UCSD-AML1 (cell line): ENCODE results near the gene MRPL27.

Experiments used
- DNase-seq: peaks from one replicate; lab custom pipeline; 2025; ENCODE audit not compliant: unreplicated experiment; lab: John Stamatoyannopoulos, UW

Gene MRPL27

DNA sequence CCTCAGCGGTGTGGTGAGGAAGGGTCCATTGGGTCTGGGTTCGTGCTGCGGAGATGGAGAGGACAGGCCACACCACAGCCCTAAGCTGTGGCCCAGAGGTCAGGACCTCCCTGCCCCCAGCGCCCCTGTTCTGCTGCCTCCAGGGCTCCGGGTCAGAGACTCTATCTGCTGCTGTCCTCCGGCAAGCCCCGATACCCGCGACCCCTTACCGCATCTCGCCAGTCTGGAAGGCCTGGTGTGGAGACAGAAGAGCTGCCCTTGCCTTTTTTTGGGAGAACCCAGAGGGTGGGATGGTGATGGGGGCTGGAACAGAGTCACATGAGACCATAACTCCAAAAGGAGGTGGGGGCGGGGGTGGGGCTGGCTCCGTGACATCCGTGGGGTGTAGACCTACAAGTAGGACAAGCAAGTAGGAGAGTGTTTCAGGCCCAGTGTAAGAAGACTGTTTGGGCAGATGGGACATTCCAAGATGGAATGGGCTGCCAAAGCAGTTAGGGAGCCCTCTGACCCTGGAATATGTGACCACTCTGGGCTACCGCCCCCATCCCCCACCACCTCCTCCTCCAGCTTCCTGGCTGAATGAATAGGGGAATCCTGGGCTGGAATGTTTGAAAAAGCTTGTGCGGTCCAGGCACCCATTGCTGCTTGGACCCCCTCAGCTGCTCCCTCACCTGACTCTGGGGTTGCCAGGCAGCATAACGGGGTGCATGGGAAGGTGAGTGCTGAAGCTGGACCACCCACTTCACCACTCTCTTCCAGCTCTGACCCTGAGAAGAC is 25.7 kb downstream of the MRPL27 start:
- no peak for DNase-seq

DNA sequence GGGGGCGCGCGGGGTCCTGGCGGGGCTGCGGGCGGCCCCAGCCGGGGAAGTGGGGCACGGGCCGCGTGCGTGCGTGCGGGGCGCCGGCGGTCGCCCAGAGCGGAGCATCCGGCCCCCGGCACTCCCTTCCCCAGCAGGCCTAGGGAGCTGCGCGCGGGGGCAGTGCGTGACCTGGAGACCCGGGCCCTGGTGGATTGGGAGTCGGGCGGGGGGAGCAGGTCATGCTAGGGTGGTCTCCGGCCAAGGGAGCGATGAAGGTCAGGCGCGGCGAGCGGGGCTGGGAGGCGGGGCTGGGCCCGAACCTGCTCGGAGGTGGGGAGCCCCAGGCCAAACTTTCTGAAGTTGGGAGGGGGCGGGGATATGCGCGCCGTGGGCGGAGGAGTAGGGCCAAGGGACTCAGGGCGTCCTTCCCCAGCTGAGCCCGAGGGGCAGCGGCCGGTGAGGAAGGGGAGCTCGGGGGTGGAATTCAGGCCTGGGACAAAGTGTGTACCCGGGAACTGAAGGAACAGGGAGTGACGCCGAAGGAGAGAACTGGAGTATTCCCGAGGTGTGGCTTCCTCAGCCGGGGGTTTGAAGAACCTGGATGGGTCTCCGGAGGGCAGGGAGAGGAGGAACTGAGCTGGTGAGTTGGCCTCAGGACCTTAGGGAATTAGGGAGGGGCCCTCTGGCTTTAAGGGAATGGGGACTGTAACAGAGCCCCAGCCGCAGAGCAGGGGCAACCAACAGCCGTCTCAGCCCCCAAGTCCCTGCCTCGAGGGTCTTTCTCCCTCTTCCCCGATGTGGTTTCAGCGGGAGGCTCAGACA is 26.5 kb downstream of the MRPL27 start:
- DNase-seq, result peak; percentile 64

DNA sequence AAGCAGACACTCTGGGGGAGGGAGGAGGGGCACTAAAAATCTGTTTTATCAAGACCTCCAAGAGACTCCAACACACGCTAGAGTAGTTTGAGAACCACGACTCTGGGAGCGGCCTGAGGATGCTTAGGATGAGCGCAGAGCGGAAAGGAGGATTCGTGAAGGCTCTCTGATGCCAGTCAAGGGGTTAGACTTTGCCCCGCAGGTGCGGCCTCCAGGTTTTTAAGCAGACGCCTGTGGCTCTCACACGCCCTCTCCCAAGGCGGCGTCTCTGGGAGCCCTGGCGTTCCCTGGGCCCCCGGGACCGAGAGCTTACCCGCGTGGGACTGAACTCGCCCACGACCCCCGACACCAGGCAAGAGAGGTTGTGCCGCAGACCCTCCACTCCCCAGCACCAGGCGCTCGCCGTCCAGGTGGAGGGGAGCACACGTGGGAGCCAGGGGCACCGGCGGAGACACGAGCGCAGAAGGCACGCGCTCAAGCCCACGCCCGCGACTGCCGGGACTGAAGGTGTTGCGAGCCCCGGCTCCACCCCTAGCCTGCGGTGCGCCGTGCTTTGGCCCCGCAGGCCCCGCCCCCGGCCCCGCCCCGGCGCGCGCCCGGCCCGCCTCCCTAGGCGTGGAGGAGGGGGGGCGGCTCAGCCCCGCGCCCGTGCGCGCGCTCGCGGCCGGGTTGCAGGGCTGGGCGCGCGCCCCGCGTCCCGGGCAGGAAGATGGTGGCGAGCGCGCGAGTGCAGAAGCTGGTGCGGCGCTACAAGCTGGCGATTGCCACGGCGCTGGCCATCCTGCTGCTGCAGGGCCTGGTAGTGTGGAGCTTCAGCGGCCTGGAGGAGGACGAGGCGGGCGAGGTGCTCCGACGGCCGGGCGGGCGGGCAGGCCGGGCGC is 27.3 kb downstream of the MRPL27 start, which contains the start of gene XYLT2:
XYLT2 (plus strand) TSS at position 695 of the 881 bp plus-strand sequence; CDS start at position 710, 15 bp downstream.
- DNase-seq, result peak; percentile 90

DNA sequence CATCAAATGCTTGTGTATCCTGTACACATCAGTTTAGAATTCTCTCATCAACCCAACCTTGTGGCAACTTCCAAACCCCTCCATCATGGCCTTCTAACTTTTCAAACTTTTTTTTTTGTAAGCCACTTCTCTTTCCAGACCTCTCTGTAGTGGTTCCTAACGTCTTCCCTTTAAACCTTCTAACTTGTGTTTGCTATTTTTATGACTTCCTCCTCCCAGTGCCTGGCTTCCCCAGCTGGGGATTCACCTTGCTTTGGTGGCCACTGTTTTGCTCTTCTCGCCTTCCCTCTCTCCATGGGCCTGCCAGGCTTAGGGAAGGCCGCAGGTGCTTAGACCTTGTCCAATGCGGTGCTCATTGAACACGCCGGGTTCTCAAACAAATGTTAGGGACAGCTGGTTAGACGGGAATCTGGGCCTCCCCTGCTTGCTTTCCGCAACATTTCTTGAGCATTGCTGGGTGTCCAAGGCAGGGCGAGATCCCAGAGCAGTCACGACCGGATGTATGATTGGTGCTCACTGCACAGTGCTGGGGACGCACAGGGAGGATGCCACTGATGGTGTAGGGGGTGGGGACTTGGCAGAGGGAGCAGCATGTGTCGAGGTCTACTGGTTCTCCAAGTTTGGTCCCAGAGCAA is 28.1 kb downstream of the MRPL27 start:
- DNase-seq, result peak; percentile 70

DNA sequence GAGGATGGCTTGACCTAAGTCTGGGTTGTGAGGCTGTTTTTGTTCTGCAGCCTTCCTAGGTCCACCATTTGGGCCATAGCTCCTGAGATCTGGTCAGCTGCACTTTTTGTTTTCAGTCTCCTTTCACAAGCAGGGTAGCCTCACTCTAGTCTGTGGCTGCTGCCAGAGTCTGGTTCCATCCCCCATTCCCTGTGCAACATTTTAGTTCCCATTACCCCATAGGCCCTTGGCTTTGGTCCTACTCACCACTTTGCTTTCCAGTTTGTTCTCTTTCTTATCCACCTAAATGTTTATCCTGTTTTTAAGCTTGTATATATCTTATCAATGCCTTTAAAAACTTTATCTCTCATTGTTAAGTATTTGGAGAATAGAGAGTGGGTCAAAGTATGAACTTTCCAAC is 33.6 kb downstream of the MRPL27 start:
- no peak for DNase-seq

DNA sequence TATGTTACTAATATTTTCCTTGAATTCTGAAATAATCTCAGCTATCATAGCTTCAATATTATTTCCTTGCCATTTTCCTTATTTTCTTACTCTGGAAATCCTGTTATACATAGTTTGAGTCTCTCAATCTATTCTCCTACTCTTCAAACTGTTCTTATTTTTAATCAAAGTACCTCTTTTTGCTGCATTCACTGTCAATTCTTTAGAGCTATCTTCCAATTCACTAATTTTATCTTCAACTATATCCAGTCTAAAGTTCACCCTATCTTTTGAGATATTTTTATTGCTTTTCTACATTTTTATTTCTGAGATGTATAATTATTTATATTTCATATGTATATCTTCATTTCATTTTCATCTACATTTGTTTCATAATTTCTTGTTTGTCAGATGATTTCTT is 34.3 kb downstream of the MRPL27 start:
- no peak for DNase-seq

DNA sequence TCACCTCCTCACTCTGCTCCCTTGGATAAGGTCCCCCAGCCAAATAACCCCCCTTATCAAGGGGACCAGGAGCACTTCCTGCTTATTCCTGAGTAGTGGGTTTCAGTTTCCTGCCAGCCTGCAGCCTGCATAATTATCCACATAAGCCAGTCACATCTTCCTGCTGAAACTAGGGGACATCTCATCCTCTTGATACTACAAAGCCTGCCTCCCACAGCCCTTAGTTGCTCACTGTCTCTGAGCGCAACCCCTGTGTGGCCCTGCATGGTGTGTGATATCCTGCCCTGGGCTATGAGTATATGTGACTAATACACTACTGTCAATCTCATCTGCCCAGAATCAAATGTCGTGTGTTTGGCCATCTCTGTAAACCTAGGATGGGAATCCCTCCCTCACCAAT is 35.0 kb downstream of the MRPL27 start:
- DNase-seq, result peak; percentile 45

DNA sequence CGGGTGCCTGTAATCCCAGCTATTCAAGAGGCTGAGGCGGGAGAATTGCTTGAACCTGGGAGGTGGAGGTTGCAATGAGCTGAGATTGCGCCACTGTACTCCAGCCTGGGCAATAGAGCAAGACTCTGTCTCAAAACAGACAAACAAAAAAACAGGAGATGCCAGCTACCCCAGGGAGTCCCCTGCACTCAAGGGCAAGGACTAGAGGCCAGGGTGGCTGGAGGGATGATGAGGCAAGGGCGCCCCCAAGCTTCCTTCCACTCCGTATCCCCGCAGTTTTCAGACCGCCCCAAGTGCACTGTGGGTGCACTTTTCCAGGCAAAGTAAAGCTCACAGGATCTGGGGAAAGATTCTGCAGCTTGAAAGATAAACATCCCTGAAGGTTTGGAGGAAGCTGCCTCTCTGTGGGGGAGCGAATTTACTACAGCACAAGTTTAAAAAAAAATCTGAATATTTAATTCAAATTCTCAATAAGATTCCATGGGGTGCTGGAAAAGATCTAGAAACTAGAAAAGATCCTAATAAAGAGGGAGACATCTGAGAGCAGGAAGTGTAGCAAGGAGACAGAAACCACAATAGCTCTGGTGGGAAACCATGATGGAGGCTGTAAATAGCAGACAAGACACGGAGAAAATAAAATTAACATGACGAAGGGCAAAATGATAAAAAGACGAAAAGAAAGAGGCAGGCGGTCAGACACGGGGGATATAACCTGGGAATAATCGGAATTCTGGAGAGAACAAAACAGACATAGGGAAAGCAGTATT is 39.5 kb downstream of the MRPL27 start:
- peak; percentile 56 for DNase-seq

DNA sequence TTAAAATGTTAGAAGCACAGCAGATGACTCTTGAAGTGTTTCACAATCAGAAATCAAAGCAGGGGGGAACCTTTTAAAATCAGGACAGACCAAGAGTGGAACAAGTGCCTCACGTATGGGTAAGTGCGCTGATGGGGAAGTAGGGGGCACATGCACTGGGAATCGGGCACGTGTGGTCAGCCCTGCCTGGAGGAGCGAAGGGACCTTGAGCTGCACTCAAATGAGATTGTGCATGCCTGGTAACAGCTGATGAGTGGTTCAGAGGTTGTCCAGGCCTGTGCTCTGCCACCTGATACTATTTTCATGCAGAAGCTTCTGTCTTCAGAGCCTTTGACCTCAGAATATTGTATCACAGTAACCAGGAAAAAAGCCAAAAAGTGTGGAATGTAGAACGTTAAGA is 40.8 kb downstream of the MRPL27 start:
- no peak for DNase-seq

DNA sequence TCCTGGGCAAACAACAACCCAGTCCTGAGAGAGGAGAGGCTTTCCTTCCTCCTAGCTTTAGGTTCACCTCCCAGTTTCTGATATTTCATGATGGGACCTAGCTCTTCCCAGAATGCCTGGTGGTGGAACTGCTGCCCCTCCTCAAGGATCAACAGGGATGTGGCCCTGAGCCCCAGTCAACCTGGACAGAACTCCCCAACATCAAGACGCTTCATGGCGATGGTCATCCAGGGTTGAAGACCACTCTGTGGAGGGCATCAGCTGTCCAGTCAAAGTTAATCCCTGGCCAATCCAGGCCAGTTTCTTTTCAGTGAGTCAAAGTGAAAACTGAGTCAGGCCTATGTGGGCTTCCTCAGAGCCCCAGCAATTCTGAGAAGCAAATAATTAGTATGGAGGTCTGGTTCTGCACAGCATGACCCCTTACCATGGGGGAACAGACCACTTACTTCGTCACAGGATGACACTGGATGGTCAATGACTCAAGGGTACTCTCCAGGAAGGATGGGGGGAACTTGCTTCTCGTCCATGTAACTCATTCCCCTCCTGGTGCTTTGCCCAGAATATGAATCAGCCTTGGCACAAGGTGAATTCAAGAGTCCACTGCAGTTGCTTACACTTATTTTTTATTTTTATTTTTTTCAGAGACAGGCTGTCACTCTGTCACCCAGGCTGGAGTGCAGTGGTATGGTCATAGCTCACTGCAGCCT is 41.7 kb downstream of the MRPL27 start:
- DNase-seq, result no peak

DNA sequence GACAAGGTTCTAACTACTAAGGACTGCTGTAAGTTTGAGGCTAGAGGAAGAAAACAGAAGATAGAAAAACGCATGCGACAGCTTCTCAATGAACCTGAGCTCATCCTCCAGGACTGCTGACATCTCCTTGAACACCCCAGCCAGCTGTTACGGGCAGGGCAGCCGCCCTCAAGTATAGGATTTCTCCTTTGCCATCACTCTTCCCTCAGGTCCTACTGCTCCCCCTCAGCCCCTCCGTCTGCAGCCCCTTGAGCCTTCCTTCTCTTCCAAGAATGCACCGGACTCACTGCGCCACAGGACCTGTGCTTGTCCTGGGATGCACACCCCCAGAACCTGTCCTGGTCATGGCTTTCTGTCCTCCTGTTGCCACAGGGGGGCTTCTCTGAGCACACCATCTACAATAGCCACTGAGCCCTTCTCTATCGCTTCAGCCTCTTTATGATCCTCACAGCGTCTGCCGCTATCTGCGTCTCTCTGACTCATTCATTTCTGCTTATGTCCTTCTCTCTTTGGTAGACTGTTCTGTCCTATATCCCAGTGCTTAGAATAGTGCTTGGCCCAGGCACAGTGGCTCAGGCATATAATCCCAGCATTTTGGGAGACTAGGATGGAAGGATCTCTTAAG is 42.7 kb downstream of the MRPL27 start:
- no peak for DNase-seq

DNA sequence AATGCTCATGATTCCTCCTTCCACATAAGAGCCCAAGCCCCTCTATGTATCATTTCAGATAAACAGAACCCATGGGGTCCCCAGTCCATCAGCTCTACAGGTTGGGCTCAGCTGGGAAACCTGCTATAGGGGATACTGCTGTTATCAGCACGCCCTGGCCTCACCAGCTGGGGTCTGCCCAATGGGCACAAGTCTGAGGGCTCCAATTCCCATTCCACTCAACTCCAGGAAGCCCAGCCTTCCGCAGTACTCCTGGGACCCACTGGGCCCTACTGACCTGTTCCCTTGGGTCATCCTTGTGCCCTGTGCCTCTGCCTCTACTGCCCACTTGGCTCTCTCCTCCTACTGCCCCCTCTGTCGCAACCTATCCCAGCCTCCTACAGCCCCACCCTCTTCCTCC is 43.3 kb downstream of the MRPL27 start:
- DNase-seq, result no peak

DNA sequence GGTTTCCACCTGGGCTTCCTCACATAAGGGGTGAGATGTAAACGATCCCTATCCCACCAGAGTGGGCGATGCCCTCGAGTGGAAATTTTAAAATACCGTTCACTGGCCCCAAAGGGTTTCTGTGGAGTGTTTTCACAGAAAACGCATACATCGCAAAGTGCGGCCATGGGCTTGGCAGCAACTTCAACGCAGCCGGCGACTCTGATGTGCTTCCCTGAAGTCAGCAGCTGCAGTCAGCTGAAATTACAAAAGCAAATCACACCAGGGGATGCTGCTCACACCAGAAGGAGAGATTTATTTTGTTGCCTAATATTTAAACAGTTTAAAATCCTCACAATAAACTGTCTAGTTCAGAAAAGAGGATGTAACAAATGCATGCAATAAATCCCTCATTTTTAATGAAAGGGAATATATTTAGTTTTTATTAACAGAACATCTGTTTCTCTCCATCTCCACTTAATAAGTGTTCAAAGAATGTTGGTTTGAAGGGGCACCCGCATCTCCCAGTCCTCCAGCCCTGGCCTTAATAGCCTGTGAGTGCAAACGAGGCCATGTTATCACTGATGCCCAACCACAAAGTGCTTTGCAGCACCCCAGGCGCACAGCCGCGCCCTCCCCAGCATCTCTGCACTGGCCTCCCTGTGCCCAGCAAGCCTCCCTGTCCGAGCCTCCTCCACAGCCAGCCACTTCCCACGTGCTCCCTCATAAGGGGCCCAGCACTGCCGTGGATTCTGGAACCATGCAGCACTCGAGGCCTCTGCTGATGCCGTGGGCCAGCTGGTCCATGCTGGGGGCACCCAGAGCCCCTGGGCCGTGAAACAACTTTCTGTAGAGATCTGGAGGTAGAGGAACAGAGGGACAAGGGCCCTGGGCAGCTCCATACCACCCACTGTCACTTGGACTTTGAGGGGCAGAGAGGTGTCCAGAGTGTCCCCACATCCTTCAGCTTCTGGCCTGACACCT is 44.3 kb downstream of the MRPL27 start:
- DNase-seq, result no peak

DNA sequence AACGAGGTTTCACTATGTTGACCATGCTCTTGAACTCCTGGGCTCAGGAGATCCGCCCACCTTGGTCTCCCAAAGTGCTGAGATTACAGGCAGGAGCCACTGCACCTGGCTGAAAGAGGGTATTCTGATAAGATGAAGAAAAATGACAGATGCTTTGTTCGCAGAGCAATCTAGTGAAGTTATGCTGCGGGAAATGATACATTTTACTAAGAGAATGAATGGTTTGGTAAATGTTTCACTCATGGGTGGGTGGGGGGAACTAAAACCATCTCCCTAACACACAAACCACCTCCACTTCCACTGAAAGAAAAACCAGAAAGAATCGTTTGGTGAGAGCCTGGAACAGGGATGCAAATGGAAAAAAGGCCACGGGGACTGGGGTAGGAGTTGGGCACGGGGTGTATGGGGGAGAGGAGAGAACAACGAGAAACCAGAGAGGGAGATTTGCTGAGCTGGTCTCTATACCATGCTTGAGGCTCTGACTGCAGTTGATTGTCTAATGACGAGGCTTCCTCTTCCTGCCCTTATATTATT is 46.1 kb downstream of the MRPL27 start:
- no peak for DNase-seq

DNA sequence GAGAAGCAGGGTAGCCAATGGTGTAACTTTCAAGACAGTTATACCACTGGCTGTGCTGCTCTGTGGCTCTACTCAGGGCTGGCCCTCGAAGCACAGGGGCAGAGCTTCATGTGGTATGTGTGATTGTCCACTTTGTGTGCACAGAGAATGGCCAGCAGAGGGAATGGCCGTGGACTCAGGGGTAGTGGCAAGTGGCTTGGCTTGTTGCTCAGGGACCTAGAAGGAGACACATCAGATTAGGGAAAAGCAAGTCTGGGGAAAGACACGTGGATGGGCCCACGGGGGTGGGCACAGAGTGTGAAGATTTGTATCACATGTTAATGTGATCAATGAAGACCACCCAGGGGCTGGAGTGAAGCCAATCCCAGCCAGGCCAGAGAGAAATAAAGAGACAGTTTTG is 47.1 kb downstream of the MRPL27 start:
- DNase-seq, result no peak

DNA sequence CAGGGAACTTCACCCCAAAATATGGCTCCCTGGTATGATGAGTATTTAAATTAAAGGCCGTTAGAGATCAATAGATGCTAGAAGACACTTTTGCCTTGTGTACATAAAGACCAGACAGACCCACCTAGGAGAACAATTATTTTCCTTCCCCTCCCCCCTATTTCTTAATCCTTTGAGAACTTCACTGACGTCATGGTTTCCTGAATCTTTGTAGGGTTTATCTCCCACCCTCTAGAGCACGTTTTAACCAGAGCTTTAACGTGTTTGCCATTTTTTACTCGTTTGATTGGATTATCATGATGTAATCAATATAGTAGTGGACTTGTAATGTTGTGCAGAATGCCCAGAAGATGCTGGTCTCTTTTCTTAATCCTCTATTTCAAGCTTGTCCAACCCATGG is 49.9 kb downstream of the MRPL27 start:
- no peak for DNase-seq

DNA sequence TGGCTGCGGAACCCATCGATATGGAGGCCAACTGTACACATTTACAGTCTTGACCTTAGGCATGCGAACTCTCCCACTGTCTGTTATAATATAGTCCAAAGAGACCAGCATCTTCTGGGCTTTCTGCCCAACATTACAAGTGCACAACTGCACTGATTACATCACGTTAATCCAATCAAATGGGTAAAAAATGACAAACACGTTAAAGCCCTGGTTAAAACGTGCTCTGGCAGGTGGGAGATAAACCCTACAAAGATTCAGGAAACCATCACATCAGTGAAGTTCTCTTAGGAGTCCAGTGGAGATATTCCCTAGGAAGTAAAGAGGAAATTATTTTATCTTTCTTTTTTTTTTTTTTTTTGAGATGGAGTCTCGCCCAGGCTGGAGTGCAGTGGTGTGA is 50.7 kb downstream of the MRPL27 start:
- DNase-seq, result no peak
